Epithelial cell of esophagus (primary cell): Measurements from ENCODE around the gene SSTR5.

Experiments used
- DNase-seq: peaks from one replicate; pipeline ENCODE4 v3.0.0; 2010; ENCODE audit warnings: low read depth
- H3K4me3 ChIP-seq: 2 replicates; pipeline ENCODE4 v1.5.1; 2011; ENCODE audit warnings: mild to moderate bottlenecking, low read length, control low read depth
- CTCF ChIP-seq: IDR thresholded peaks from 2 replicates; pipeline ENCODE4 v1.5.1; 2011; ENCODE audit warnings: low read depth, mild to moderate bottlenecking, low read length, control low read depth, inconsistent platforms; ENCODE audit not compliant: insufficient read depth; ENCODE audit errors: missing control alignments

Gene SSTR5

GRCh38 chr16:1067629-1068028 lies 4.9 kb upstream of the SSTR5 start:
- H3K4me3 ChIP-seq, result no peak overlapping the region
- no peak for TF ChIP-seq CTCF
- no peak for DNase-seq

GRCh38 chr16:1068451-1068850 lies 4.1 kb upstream of the SSTR5 start:
- no peak for TF ChIP-seq CTCF
- DNase-seq, result no peak
- no peak overlapping the region for H3K4me3 ChIP-seq

GRCh38 chr16:1069154-1069553 lies 3.4 kb upstream of the SSTR5 start:
- DNase-seq, result no peak
- H3K4me3 ChIP-seq, result no peak overlapping the region
- no peak for TF ChIP-seq CTCF

- no peak for TF ChIP-seq CTCF
- no peak for DNase-seq
- H3K4me3 ChIP-seq, result no peak overlapping the region
Measured at GRCh38 chr16:1070084-1070863, 2.3 kb upstream of the SSTR5 start.

- no peak overlapping the region for H3K4me3 ChIP-seq
- no peak for TF ChIP-seq CTCF
- no peak for DNase-seq
Measured at GRCh38 chr16:1070864-1071408, 1.6 kb upstream of the SSTR5 start.

GRCh38 chr16:1071561-1072225 lies 854 bp upstream of the SSTR5 start:
- TF ChIP-seq CTCF, result no peak
- no peak overlapping the region for H3K4me3 ChIP-seq

More at GRCh38 chr16:1071561-1072225, 854 bp upstream of the SSTR5 start:
- no peak for DNase-seq
